GM21526 (cell line): ENCODE results near the gene SLC30A7.
"Not testable (repeated sequence)": the region's sequence is repeated elsewhere in the genome, so short reads cannot be mapped to it uniquely, and the experiment has no call there.

ENCODE experiments used
- ATAC-seq: cut with Tn5 transposase; IDR thresholded peaks from one replicate; pipeline ENCODE4 v1.9.1; 2021; ENCODE audit warnings: moderate library complexity; ENCODE audit not compliant: unreplicated experiment, low FRiP score

SLC30A7 gene

DNA sequence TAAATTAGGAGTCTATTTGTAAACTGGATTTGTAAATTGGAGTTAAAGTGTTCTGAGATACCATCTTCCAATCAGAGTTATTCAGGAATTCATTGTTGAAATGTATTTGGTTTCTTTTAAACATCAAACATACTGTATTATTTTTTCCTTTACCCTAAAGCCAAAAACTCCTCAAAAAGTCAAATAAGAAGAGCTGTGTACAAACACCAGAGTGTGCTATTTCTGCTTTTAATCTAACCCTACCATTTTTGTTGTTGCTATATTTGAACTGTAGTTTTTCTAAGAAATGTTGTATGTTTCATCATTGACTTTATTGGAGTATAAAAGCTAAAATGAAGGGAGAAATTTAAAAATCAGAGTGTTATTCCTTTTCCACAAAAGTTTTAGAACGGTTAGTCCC lies 35.8 kb downstream of the SLC30A7 start:
- no peak for ATAC-seq

- ATAC-seq, result not testable (repeated sequence)
Observed at GRCh38 chr1:100933555-100933954, 37.7 kb downstream of the SLC30A7 start.

DNA sequence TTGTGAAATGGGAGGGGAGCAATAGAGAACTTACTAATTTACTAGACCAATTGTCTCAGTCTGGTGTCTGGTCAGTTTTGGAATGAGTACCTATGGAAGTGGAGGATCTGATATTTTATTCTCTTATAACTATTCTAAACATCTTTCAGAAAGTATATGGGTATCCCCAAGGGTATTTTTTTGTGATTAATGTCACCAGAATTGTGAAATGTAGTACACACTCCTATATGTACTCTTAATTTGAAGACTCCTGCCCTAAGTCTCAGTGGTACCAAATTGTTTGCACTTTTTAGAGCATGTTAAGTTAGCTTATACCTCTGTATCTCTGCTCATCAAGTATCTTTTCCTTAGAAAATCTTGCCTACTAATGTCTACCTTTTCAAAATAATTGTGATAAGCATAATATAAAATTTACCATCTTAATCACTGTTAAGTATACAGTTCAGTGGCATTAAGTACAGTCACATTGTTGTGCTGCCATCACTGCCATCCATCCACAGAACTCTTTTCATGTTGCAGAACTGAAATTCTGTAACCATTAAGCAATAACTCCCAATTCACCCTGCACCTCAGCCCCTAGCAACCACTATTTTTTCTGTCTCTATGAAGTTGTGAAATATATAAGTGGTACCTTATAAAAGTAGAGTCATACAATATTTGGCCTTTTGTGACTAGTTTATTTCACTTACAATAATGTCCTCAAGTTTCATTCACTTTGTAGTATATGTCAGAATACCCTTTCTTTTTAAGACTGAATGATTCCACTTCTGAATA lies 40.5 kb downstream of the SLC30A7 start:
- no peak for ATAC-seq

GRCh38 chr1:100941098-100941527 lies 45.2 kb downstream of the SLC30A7 start:
- no peak for ATAC-seq

- ATAC-seq, result no peak
Observed at GRCh38 chr1:100941580-100942216, 45.8 kb downstream of the SLC30A7 start.

GRCh38 chr1:100942304-100943046 lies 46.6 kb downstream of the SLC30A7 start:
- no peak for ATAC-seq

- no peak for ATAC-seq
Observed at GRCh38 chr1:100943533-100943932, 47.6 kb downstream of the SLC30A7 start.

DNA sequence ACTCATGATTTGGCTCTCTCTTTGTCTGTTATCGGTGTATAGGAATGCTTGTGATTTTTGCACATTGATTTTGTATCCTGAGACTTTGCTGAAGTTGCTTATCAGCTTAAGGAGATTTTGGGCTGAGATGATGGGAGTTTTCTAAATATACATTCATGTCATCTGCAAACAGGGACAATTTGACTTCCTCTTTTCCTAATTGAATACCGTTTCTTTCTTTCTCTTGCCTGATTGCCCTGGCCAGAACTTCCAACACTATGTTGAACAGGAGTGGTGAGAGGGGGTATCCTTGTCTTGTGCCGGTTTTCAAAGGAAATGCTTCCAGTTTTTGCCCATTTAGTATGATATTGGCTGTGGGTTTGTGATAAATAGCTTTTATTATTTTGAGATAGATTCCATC lies 50.2 kb downstream of the SLC30A7 start:
- ATAC-seq, result not testable (repeated sequence)

DNA sequence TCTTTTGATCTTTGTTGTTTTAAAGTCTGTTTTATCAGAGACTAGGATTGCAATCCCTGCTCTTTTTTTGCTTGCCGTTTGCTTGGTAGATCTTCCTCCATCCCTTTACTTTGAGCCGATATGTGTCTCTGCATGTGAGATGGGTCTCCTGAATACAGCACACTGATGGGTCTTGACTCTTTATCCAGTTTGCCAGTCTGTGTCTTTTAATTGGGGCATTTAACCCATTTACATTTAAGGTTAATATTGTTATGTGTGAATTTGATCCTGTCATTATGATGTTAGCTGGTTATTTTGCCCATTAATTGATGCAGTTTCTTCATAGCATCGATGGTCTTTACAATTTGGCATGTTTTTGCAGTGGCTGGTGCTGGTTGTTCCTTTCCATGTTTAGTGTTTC lies 51.9 kb downstream of the SLC30A7 start:
- ATAC-seq, result not testable (repeated sequence)

GRCh38 chr1:100948721-100949405 lies 53.0 kb downstream of the SLC30A7 start:
- ATAC-seq, result not testable (repeated sequence)

DNA sequence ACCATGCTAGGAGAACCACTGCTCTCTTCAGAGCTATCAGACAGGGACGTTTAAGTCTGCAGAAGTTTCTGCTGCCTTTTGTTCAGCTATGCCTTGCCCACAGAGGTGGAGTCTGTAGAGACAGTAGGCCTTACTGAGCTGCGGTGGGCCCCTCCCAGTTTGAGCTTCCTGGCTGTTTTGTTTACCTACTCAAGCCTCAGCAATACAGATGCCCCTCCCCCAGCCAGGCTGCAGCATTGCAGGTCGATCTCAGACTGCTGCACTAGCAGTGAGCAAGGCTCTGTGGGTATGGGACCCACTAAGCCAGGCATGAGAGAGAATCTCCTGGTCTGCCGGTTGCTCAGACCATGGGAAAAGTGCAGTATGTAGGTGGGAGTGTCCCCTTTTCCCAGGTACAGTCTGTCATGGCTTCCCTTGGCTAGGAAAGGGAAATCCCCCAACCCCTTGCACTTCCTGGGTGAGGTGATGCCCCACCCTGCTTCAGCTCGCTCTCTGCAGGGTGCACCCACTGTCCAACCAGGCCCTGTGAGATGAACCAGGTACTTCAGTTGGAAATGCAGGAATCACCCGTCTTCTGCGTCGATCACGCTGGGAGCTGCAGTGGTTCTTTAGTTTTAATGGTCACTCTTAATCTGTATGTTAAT lies 53.7 kb downstream of the SLC30A7 start:
- peak; percentile 79 for ATAC-seq

GRCh38 chr1:100950337-100950736 lies 54.4 kb downstream of the SLC30A7 start:
- ATAC-seq, result no peak

DNA sequence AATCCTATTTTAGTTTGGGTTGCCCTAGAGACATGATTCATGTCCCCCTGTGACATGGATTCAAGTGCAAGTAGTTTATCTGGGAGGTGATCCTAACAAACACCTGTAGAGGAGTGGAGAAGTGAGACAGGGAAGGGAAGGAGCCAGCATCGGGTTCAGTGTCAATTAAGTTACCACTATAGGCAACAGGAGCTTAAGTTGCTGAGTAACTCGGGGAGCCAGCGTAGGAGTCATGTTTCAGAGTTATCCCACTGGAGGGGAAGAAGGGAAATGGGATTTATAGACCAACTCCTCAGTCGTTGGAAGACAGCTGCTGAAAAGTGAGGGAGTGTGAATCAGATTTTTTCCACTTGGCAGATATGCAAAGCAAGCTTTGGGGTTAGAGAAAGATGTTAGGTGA lies 54.9 kb downstream of the SLC30A7 start:
- ATAC-seq, result no peak

DNA sequence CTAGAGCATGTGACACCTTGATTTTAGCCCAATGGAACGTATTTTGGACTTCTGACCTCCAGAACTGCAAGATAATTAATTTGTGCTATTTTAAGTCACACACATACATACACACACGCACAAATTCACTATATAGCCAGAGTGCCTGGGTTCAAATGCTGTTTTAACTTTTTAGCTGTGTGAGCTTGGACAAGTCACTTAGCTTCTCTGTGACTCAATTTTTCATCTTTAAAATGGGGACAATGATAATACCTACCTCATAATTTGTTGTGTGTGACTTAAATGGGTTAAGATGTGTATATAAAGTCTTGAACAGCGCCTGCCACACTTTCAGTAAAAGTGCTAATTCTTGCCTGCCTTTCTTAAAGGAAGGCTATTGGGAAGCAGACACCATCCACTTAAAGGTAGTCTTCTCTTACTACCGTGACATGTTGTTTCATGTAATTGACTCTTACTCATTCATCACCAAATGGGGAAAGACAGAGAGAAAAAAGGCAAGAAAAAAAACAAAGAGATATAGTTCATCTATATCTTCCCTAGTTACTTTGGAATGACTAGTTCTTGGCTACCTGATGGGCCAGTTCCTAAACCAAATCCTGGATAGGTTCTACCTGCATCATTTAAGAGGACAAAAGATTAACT lies 56.3 kb downstream of the SLC30A7 start:
- ATAC-seq, result no peak

DNA sequence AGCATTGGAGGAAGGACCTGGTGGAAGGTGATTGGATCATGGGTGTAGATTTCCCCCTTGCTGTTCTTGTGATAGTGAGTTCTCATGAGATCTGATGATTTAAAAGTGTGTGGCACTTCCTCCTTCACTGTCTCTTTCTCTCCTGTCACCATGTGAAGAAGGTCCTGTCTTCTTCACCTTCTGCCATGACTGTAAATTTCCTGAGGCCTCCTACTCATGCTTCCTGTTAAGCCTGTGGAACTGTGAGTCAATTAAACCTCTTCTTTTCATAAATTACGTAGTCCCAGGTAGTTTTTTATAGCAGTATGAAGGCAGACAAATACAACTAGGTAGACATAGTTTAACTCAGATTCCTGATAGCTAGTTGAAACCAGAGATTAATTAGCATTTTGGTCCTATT lies 57.1 kb downstream of the SLC30A7 start:
- not testable (repeated sequence) for ATAC-seq

DNA sequence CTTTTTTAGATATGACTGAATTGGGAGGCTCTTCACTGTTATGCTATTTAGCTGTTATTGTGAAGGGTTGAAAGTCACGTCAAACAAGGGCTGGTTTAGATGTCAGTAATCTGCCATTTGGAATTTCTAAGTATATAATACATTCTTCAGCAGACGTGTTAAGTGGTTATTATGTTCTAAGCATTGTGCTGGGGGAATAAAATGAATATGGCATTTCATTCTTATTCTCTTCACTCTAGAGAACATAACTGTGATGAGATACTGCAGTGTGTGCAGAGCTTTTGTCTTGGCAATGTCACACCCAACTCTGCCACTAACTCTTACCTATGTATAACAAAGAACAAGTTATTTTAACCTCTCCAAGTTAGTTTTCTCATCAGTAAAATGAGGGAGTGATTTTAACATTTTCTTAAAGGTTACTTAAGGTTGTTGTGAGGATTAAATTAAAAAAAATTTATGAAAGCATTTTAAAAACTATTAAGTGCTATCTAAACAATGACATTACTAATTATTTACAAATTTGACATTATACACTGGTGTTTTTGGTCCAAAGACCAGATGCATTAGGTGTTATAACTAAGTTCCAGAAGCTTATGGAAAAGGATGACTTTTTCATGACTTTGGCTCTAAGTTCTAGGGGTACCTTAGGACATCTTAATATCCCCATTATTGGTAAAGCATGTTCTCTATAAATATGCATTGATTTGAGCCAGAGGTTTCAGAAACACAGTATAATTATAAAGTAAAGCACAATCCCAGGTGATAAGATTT lies 58.3 kb downstream of the SLC30A7 start:
- ATAC-seq, result no peak

DNA sequence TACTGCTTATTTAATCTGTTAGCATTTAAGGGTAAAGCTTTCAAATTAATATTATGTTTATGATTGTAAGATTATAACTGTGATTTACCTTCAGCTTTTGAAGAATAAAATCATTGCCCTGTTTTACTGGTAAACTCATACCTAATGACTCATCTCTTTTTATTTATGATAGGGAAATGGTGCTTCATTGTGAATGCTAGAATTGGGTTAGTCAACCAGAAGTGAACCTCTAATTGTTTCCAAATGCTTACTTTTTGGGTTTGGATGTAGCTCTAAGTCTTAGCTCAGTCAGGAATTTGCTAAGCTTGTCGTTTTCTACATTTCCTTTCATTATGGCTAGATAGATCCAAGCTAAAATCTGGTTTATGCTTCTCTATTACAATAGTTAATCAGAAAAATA lies 59.4 kb downstream of the SLC30A7 start:
- ATAC-seq, result no peak

- ATAC-seq, result no peak
Observed at GRCh38 chr1:100959502-100960060, 63.7 kb downstream of the SLC30A7 start.

DNA sequence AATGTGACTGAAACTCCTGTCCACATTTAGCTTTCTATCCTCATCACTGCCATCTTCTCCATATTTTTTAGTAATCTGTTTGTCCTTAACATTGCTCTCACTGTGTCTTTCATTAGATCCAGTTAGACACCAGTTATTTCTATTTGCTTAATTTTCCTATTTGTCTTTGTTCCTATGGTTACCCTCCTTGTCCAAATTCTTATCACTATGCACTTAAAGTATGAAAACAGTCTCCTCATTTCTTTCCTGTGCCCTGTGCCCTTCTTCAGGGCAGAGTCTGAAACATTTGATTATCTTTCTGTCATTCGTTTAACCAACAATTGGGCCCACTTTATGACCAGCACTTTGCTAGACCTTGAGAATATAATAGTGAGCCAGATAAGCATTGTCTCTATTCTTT lies 64.2 kb downstream of the SLC30A7 start:
- ATAC-seq, result no peak
